Muscle layer of colon (tissue), 2 donors: ENCODE data around the gene ADCY5.

Experiments used
- H3K27ac ChIP-seq: one replicate; pipeline ENCODE4 v1.7.0; 2013; ENCODE audit warnings: low read depth, mild to moderate bottlenecking, low read length, moderate library complexity
- H3K27me3 ChIP-seq, 2 donors: one replicate each; pipeline ENCODE4 v1.7.0; 2013; ENCODE audit warnings: low read length in 2 of 2, mild to moderate bottlenecking in 2 of 2; ENCODE audit not compliant: insufficient read depth in 2 of 2, control insufficient read depth in 1 of 2
- H3K36me3 ChIP-seq: one replicate; pipeline ENCODE4 v1.7.0; 2013; ENCODE audit warnings: mild to moderate bottlenecking, low read length; ENCODE audit not compliant: insufficient read depth
- H3K4me1 ChIP-seq: one replicate; pipeline ENCODE4 v1.7.0; 2013; ENCODE audit warnings: mild to moderate bottlenecking, low read length; ENCODE audit not compliant: insufficient read depth
- H3K4me3 ChIP-seq, 2 donors: one replicate each; pipeline ENCODE4 v1.7.0; 2013; ENCODE audit warnings: low read length in 2 of 2, low read depth in 1 of 2, mild to moderate bottlenecking in 1 of 2, moderate library complexity in 1 of 2
- H3K9ac ChIP-seq: one replicate; pipeline ENCODE4 v1.7.0; 2013; ENCODE audit warnings: low read length
- H3K9me3 ChIP-seq: one replicate; pipeline ENCODE4 v1.7.0; 2013; ENCODE audit warnings: mild to moderate bottlenecking, low read length
- donor health status: abdominal sarcoma.
- donor health status: Adenocarcinoma of cecum.

The ADCY5 gene

DNA sequence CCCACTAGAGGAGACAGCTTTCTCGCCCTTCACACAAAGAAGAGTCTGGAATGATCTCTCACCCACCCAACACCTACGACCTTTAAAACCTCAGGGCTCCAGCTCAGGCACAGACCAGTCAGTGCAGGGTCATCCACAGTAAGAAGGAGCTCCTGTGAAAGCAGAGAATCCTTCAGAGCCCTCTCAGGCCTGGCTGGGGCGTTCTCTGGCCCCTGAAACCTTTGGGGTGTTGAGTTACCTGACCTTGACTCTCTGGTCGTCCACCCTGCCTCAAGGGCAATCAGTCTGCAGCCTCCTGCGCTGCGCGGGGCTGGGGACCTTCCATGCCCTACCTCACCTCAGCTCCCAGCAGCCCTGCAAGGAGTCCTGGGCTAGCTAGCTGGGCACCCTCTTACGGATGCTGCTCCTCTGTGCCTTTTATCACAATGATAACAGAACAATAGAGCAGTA, 106.2 kb downstream of the ADCY5 start:
- H3K4me3 ChIP-seq = no peak overlapping the region
- no peaks in the 10 kb centered on the region for H3K9me3 ChIP-seq
- peaks cover 57% of the 10 kb centered on the region for H3K4me1 ChIP-seq
- H3K27ac ChIP-seq = peak overlapping the region; percentile 31
- peaks cover 10% of the 10 kb centered on the region for H3K36me3 ChIP-seq
- no peaks in the 10 kb centered on the region for H3K27me3 ChIP-seq
- no peak overlapping the region for H3K9ac ChIP-seq

DNA sequence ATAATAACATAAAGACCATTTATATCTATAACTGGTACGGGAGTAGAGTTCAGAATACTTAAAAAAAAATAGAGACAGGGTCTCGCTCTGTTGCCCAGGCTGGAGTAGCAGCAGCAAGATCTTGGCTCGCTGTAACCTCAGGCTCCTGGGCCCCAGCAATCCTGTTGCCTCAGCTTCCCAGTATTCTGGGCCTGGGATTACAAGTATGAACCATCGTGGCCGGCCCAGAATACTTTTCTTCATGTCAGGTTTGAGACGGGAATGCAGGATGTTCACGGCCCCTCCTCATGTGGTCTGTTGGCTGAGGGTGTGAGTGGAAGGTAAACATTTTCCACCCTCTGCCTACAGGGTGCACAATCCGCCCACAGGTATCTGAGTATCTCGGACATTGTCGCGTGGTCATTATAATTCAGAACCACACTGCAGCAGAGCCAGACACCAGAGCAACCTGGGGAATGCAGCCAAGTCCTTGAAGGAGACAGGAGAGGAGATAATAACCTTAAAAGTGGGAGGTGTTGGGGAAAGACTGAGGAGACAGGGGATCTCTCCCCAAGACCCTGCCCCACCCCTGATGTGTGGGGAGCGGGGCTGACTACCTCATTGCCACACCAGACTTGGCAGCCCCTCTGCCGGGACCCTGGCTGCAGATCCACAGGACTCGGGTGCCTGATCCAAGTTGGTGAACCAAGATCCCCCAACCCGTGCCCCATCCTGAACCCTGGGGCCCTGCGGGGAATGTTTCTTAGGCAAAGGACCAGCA, 106.8 kb downstream of the ADCY5 start:
- peaks cover 57% of the 10 kb centered on the region for H3K4me1 ChIP-seq
- H3K27ac ChIP-seq = peak overlapping the region; percentile 31

DNA sequence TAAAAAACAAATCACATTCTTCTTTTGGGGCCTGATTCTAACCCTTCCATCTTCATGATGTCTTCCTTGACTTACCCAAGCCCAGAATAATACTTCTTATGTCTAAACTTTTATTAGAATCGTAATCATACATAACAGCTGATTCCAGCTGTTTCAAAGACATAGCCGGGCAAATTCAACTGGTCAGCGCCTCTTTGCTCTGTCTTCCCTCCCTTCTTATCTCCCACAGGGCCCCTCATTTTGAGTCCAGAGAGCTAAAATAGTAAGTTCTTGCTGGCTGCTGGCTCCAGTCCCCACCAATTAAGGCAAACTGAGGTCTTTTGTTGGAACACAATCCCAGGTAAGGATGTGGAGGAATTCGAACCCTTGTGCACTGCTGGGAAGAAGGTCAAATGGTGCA, 108.6 kb downstream of the ADCY5 start:
- Histone ChIP-seq H3K4me1 (peaks cover 50% of the 10 kb centered on the region), H3K9ac (no peak overlapping the region), H3K4me3 (no peak overlapping the region), H3K36me3 (peaks cover 1% of the 10 kb centered on the region), H3K27ac (no peak overlapping the region), H3K9me3 (no peaks in the 10 kb centered on the region), H3K27me3 (no peaks in the 10 kb centered on the region)

More for the DNA sequence above, 106.8 kb downstream of the ADCY5 start:
- no peaks in the 10 kb centered on the region for H3K27me3 ChIP-seq
- H3K36me3 ChIP-seq = peaks cover 9% of the 10 kb centered on the region
- no peak overlapping the region for H3K9ac ChIP-seq
- no peak overlapping the region for H3K4me3 ChIP-seq
- no peaks in the 10 kb centered on the region for H3K9me3 ChIP-seq

DNA sequence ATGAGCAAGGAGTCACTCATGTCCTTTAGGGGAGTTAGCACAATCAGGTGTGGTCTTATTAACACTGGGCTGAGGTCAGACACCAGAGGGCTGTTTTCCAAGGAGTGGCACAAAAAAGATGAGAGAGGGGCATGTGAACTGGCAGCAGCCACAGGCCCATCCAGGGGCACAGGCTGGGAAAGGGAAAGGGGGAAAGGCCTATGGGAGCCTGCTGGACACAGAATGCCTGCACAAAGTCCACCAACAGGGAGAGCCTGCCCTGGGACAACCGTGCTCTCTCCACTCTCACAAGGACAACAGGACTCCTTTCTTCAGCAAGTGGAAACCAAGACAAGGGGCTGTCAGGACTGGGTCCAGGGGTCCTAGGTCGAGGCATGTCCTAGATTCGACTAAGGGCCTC, 109.6 kb downstream of the ADCY5 start:
- no peaks in the 10 kb centered on the region for H3K27me3 ChIP-seq
- H3K36me3 ChIP-seq = no peaks in the 10 kb centered on the region
- peaks cover 47% of the 10 kb centered on the region for H3K4me1 ChIP-seq
- H3K9me3 ChIP-seq = no peaks in the 10 kb centered on the region
- H3K9ac ChIP-seq = no peak overlapping the region
- no peak overlapping the region for H3K27ac ChIP-seq
- no peak overlapping the region for H3K4me3 ChIP-seq

DNA sequence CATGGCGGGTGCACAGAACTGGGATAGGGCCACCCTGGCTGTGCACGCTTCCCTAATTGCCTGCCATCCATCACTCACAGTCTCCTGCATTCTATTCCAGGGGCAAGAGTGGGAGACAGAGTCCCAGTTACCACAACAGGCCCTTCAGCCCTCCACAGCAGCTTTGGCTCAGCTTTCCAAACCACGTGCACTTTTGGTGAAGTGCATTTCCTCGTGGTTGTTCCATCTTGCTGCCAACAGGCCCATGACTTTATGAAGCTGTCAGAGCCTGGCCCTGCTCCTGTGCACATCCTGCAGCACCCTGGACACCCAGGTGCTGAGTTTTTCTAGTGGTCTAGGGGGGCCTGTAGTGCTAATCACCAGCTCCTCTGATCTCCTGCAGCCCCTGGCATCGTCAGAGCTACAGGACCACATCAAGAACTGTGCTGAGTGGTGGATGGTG, 110.2 kb downstream of the ADCY5 start:
- Histone ChIP-seq H3K4me3 (no peak overlapping the region), H3K36me3 (no peaks in the 10 kb centered on the region), H3K9ac (no peak overlapping the region), H3K4me1 (peaks cover 41% of the 10 kb centered on the region), H3K9me3 (no peaks in the 10 kb centered on the region), H3K27ac (no peak overlapping the region), H3K27me3 (no peaks in the 10 kb centered on the region)

DNA sequence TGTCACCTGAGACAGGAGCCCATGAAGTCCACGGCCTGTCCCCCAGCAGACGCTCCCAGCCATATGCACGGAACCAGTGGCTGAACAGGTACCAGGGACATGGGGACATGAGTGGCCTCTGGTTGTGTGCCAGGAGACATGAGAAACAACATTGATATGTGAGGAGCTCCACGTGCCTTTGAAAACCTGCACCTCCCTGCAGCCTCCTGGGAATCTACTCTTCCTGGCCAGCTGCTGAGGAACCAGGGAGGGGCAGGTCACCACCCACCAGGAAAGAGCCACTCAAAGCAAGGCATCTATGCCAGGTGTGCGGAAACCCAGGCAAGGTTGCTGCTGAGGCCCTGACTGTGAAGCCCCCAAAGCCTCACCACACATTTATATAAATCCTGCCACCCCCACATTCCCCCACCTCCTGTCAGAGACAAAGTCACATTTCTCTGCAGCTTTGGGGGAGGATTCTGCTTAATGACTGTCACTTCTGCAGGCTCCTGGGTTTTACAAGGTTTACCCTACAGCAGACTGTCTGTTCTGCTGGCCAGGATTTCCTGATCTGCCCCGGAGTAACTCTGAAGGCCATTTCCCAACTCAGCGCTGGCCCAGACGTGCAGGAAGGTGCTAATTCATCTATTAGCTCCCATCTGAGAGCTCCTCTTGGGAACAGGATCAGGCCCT, 110.8 kb downstream of the ADCY5 start:
- Histone ChIP-seq H3K36me3 (no peaks in the 10 kb centered on the region), H3K27me3 (no peaks in the 10 kb centered on the region), H3K9me3 (no peaks in the 10 kb centered on the region), H3K27ac (no peak overlapping the region), H3K4me1 (peaks cover 35% of the 10 kb centered on the region), H3K9ac (no peak overlapping the region), H3K4me3 (no peak overlapping the region)

DNA sequence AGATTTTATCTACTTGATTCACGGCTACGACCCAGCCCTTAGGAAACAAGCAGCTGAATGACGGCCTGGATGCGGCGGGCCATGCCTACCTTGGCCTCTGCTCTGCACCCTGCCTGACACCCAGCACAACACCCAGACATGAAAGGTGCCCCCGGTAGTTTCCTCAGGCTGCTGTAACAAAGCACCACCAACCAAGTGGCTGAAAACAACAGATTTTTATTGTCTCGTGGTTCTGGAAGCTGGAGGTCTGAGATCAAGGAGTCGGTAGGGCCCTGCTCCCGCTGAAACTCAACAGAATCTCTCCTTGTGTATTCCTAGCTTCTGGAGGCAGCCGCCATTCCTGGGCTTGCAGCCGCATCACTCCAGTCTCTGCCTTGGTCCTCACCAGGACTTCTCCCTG, 111.7 kb downstream of the ADCY5 start:
- Histone ChIP-seq H3K9ac (no peak overlapping the region), H3K9me3 (no peaks in the 10 kb centered on the region), H3K36me3 (no peaks in the 10 kb centered on the region), H3K4me3 (no peak overlapping the region), H3K27ac (peak overlapping the region; percentile 15), H3K4me1 (peaks cover 26% of the 10 kb centered on the region), H3K27me3 (no peaks in the 10 kb centered on the region)

DNA sequence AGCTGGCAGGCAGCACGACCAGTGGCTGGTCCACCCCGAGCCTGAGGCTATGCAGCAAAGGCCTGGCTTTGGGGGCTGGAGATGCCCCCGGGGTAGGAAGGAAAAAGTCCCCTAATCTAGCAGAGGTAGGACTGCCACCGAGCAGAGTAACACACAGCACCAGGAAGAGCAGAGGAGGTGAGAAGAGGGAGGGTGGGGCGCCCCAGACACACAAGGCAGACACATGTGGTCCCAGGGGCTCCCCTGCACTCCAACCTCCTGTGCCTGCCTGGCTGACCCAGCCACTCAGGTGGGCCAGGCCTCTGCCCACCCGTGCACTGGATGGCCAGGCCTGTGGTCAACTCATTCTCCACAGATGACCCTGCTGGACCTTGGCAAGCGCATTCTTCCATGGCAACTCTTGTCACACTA, 112.4 kb downstream of the ADCY5 start:
- H3K27me3 ChIP-seq = no peaks in the 10 kb centered on the region
- peaks cover 24% of the 10 kb centered on the region for H3K4me1 ChIP-seq
- H3K27ac ChIP-seq = no peak overlapping the region
- H3K4me3 ChIP-seq = no peak overlapping the region
- H3K36me3 ChIP-seq = no peaks in the 10 kb centered on the region
- H3K9me3 ChIP-seq = no peaks in the 10 kb centered on the region
- H3K9ac ChIP-seq = no peak overlapping the region

DNA sequence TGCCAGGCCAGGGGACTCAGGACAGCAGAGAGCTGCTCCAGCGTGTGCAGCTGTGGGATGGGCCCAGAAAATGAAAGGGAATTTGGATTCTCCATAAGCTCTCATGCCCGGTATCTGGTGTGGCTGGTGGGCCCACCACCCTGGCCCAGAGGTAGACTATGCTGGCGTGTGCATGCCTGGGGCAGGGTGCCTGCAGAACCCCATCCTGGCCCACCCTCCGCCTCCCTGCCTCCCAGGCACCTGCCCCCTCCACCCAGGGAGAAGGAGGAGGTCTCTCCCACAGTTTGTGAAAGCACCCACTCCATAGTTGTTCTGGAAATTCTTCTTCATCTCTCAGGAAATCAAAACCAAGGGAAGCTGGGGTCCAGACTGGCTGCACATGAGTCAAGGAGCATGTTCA, 112.9 kb downstream of the ADCY5 start:
- Histone ChIP-seq H3K27ac (no peak overlapping the region), H3K4me3 (no peak overlapping the region), H3K9ac (no peak overlapping the region), H3K9me3 (no peaks in the 10 kb centered on the region), H3K36me3 (no peaks in the 10 kb centered on the region), H3K4me1 (peaks cover 26% of the 10 kb centered on the region), H3K27me3 (no peaks in the 10 kb centered on the region)

DNA sequence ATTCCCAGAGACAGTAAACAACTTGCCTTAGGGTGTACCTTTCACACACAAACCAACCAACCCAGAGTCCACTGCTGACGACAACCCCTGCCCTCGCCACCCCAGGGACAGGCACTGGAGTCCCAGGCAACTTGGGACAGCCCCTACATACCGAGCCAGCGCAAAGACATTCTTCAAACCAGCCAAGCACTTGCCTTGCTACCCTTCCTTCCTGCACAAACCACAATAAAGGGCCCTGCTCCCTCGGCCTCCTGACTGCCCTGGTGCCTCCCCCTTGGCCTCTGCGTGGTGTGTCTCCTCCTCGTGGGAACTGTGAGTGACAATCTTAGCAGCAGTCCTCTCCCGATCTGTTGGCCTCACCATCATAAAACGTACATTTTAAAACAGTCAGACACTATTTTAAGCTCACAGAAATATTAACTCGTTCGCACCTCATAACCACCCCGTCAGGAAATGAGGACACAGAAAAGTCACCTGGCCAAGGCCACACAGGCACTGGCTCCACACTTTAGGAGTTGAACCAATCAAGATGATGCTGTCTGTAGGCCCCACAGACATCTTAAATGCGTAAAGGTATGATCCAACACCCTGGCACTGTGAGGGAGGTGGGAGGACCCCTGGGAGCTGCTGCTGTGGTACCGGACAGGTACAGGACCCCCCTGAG, 113.8 kb downstream of the ADCY5 start:
- no peaks in the 10 kb centered on the region for H3K9me3 ChIP-seq
- H3K27ac ChIP-seq = no peak overlapping the region
- no peaks in the 10 kb centered on the region for H3K36me3 ChIP-seq
- no peak overlapping the region for H3K9ac ChIP-seq
- peaks cover 35% of the 10 kb centered on the region for H3K4me1 ChIP-seq
- H3K27me3 ChIP-seq = no peaks in the 10 kb centered on the region
- H3K4me3 ChIP-seq = no peak overlapping the region

DNA sequence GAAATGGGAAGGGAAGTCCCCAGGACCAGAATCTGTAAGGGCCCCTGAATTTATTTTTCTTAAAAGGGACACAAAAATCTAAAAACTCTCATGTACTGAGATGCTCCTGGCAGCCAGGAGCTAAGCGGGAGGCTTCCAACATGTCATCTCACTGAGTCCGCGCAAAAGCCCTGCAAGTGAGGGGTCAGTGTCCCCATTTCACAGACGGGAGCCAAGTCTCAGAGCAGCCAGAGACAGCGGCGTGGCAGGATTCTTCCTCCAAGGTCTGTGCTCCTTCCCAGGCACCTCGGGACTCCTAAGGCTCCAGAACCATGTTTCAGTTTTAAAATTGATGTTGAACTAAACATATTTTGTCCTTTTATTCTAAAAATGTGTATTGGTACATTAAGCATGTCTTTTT, 114.8 kb downstream of the ADCY5 start:
- H3K9ac ChIP-seq = no peak overlapping the region
- no peaks in the 10 kb centered on the region for H3K9me3 ChIP-seq
- H3K4me1 ChIP-seq = peaks cover 37% of the 10 kb centered on the region
- H3K36me3 ChIP-seq = no peaks in the 10 kb centered on the region
- H3K27ac ChIP-seq = no peak overlapping the region
- no peaks in the 10 kb centered on the region for H3K27me3 ChIP-seq
- H3K4me3 ChIP-seq = no peak overlapping the region
